A549 treated with Mapracorat at 1 μM for 4 hours (cell line): ENCODE results near the gene CDK5R2. TPM values are rescaled to one million over a fixed set of nuclear protein-coding genes. Genes with fewer than 3 reads are reported as not detected.

ENCODE experiments used
- total RNA-seq: library from RNA; stranded (reverse); fragments of 200-300 nt; extraction: Qiagen RNA extraction; gene quantifications from 5 replicates; pipeline ENCODE4 v1.2.3, GENCODE V29; 2022

CDK5R2 gene
- 3.4 to 6.2 TPM (median 4.7 TPM) in 5 replicates for total RNA-seq

DNA sequence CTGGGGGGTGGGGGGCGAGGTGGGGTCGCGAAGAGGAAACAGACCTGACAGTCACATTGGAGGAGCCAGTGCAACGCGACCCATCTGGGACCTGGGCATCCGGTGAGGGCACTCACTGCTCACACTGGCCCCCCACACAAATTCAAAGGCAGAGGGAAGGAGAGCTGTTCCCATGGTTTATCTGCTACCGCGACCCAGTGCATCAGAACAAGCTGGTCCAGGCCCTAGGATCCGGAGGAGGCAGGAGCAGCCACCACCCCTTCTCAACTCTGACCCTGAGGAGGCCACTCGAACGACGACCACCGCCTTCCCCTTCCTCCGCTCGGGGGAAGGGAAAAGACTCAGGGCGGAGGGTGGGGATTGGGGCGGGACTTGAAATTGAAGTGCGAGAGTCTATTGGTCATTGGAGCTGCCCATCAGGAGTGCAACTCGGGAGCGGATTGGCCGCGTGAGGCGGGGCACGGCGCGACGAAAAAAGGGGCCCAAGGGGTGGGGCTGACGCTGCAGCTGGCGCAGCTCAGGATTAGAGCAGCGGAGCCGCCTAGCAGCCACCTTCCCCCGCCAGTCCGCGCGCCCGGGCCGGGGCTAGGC is at the start of gene CDK5R2:
Gene CDK5R2 (plus strand): TSS at position 526 of the 591 bp plus-strand sequence. CDS start 155 bp downstream, outside the sequence.

DNA sequence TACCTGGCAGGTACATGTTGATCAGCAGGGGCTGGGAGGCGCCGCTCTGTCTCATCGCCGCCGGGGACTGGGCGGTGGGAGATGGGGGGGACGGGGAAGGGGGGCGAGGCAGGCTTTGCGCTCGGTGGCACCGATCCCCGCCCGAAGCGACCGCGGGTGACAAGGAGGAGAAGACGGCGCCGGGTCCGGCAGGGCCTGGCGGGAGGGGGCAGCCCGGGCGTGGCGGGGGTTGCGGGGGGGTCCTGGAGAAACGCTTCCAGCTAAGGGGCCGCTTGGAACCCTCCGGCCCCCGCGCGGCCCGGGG is 25.5 kb downstream of the CDK5R2 start, which contains the start of gene FEV:
Gene FEV (minus strand): TSS at position 164 of the 304 bp plus-strand sequence. CDS start 109 bp downstream, at position 55.

DNA sequence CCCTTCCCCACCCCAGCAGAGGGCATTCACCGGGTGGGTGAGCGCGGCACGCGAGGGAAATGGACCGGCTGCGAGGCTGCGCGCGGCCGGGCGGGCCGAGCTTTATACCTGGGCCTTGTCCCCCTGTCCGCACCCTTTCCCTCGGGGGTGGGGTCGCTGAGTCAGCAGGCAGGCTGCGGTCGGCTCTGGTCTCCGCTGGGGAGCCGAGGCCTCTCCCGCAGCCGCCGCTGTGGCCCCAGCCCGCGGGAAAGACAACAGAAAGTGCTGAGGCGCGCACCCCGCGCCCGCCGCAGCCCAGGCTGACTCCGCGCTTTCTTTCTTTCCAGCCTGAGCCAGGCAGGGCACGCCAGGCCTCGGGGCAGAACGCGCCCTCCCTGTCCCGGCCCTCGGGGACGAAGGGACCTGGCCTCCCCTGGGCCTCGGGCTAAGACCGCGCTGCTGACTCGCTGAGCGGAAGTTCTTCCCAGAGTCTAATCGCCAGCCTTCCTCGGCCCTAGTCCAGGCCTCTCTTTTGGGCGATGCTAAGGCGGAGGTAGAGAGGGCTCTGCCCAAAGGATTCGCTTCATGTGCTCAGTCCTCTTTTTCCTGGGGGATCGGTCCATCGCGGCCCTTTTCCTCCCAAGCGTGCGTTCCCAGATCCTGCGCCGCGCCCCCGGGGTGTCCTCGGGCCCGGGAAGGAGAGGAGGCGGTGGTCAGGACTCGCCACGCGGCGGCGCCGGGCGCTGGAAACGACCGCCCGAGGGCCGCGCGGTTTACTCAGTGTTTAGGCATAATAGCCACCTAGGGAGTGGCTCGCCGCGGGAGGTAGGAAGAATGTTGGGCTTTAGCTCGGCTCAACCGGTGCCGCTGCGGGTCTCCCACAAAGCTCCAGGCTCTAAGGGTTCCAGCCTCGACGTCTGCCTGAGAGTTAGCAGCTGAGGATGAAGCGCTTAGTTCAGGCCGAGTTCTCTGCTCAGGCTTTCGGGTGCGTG is 34.2 kb downstream of the CDK5R2 start, which contains the start of gene CRYBA2:
Gene CRYBA2 (minus strand): TSS at position 78 of the 971 bp plus-strand sequence. CDS start 246 bp downstream, outside the sequence.

Other genes starting within 250 kb of the CDK5R2 start
- 24.1 to 32.8 TPM (median 24.6 TPM) in 5 replicates for gene TTLL4, start 248.8 kb upstream of the CDK5R2 start, total RNA-seq
- gene CYP27A1, start 177.5 kb upstream of the CDK5R2 start, total RNA-seq, result 0.14 to 0.16 TPM (median 0.15 TPM) in 3 of 5 replicates, not detected in the others
- gene PRKAG3, start 127.9 kb upstream of the CDK5R2 start, total RNA-seq, result not detected in 5 replicates
- gene WNT6, start 99.9 kb upstream of the CDK5R2 start, total RNA-seq, result 0.12 to 0.29 TPM (median 0.19 TPM) in 5 replicates
- 0.10 to 0.16 TPM (median 0.12 TPM) in 4 of 5 replicates, not detected in the other for gene WNT10A, start 78.8 kb upstream of the CDK5R2 start, total RNA-seq
- gene FEV, start 25.5 kb downstream of the CDK5R2 start, total RNA-seq, result not detected in 5 replicates
- not detected in 5 replicates for gene CRYBA2, start 33.8 kb downstream of the CDK5R2 start, total RNA-seq
- gene CFAP65, start 81.8 kb downstream of the CDK5R2 start, total RNA-seq, result 0.12 to 0.48 TPM (median 0.29 TPM) in 5 replicates
- 0.30 to 0.89 TPM (median 0.53 TPM) in 5 replicates for gene IHH, start 101.3 kb downstream of the CDK5R2 start, total RNA-seq
- 15.0 to 17.9 TPM (median 17.1 TPM) in 5 replicates for gene NHEJ1, start 201.1 kb downstream of the CDK5R2 start, total RNA-seq
- 0.59 to 1.1 TPM (median 0.86 TPM) in 5 replicates for gene SLC23A3, start 210.4 kb downstream of the CDK5R2 start, total RNA-seq
- 37.5 to 49.4 TPM (median 49.0 TPM) in 5 replicates for gene CNPPD1, start 217.3 kb downstream of the CDK5R2 start, total RNA-seq
- gene RETREG2, start 218.6 kb downstream of the CDK5R2 start, total RNA-seq, result 58.9 to 86.5 TPM (median 84.0 TPM) in 5 replicates
- gene ZFAND2B, start 247.1 kb downstream of the CDK5R2 start, total RNA-seq, result 17.4 to 22.2 TPM (median 21.2 TPM) in 5 replicates